HG03097 (cell line): ENCODE measurements around the gene NCOR1.
A peak's percentile ranks its signal among the peaks of the same experiment; 100 is the strongest.
"Not testable (repeated sequence)": the region's sequence is repeated elsewhere in the genome, so short reads cannot be mapped to it uniquely, and the experiment has no call there.

Source experiments
- ATAC-seq: cut with Tn5 transposase; IDR thresholded peaks from one replicate; pipeline ENCODE4 v1.9.1; 2021; ENCODE audit not compliant: unreplicated experiment, low FRiP score

Gene NCOR1

DNA sequence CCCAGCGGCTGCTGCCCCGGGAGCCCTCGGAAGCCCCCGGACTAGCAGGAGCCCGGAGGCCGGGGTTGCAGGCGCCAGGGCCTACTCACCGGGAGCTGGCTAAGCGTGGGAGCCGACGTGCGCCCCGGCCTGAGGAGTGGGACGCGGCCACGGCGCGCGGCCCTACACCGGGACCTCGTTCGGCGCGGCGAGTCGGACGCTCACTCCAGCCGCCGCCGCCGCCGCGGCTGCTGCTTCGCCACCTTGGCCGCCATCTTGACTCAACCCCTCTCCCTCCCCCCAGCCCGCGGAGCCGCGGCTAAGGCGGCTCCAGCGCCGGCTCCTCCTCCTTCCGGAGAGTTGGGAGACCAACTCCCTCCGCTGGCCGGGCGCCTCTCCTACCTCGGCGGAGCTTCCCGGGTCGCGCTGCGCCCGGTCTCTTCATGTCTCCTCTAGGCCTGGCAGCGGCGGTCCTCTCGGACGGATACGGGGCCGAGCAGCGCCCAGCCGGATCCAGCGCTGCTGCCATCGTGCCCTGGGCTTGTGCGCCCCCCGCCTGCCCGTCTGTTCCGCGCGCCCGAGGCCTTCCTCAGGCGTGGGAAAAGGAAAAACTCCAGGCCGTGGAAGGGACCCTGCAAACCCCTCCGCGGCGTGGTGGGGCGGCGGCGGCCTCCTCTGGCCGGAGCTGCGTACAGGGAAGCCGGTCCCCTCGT lies at the start of gene NCOR1:
NCOR1 (minus strand) TSS at position 262 of the 692 bp plus-strand sequence. CDS start 20,965 bp downstream, outside the sequence.
- peak; percentile 69 for ATAC-seq

DNA sequence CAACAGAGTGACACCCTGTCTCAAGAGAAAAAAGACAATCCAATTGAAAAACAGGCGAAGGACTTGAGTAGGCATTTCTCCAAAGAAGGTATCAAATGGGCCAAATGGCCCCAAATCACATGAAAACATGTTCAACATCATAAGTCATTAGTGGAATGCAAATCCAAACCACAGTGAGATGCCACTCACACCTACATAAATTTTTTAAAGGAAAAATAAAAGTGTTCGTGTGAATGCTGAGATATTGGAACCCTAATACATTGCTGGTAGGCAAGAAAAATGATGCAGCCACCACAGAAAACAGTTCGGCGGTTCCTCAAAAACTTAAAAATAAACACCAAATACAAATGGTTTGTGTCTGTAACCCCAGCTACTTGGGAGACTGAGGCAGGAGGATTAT lies 46.9 kb upstream of the NCOR1 start:
- ATAC-seq, result no peak

DNA sequence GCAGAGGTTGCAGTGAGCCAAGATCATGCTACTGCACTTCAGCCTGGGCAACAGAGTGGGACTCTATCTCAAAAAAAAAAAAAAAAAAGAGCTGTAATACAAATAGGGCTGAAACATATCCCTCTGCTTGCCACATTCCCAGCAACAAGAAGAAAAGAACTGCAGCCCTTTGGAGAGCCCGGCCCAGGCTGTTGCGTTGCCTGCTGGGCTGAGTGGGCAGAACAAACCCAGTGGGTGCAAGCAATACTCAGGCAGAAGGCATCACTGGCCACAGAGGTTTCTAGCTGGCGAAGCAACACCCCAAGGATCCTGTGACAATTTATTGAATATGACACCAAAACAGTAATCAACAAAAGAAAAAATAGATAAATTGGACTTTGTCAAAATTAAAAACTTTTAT lies 45.7 kb upstream of the NCOR1 start:
- no peak for ATAC-seq

DNA sequence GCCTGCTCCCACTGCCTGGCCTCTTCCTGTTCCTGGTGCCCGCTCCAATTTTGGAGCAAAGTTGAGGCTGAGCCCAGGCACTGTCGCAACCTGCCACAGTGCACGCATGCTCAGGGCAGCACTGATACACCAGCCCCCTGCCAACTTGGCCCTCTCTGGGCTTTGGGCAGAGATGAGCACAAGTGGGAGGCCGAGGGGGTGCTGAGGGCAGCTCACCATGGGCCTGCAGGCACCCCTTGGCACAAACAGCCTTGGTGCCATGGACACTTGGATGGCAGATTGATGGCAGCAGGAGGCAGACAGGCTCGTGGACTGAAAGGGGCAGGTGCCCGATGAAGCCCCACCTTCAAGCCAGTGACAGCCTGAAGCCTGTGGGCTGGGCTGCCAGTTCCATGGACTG lies 44.6 kb upstream of the NCOR1 start:
- ATAC-seq, result no peak

DNA sequence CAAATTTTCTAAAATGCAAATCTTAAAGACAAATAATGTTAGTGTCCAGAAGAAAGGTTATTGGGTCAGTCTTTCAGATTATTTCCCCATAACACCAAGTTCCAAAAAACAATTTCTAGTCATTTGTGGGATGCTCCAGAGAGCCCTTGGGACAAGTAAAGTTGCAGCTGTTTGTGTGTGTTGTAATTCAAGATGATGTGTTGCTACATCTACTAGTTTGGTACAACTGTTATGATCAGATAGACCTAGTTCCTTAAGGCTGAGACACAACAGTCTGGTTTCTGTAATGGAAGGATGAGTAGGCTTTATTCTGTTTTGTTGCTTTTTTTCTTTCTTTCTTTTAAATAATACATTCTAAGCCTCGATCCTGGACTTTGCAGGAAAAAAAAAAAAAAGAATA lies 43.6 kb upstream of the NCOR1 start:
- no peak for ATAC-seq

DNA sequence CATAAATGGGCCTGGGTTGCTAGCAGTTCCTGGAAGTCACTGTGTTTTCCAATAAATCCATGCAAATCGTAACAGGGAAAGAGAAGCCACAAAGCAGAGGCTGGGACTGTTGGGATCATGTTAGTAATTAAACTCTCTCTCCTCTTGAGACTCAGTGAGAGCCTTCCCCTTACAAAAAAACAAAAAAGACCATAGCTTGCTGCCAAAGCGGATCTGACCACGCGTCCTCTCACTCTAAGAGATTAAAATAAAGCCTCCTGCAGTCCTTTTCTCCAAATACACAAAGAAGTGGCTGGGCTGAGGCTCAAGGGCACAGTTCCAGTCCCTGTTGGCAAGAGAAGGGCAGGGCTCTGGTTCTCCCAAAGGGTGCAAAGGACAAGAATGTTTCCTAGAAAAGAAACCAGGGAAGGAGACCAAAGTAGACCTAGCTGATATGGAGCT lies 40.2 kb upstream of the NCOR1 start:
- ATAC-seq, result no peak

DNA sequence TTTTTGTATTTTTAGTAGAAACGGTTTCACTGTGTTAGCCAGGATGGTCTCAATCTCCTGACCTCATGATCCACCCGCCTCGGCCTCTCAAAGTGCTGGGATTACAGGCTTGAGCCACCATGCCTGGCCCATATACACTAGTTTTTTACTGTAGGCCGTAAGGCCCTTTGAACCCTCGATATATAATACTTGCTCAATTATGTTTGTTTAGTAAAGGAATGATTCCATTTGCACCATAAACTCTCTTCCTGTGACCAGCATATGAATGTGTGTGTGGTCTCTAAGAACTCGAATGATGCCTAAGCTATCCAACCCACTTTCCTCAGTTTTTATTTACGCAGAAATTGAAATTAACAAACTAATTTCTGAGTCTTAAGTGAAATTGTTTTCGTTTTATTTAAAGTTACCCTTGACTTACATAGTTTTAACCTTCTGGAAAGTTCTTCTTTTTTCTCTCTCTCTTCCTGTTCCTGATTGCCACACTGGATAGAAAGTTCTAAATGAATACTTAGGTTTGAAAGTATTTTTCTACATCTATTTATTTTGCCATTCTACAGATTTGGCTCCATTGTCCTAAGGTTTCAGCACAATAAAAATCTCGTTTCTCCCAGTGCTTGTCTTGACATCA lies 39.6 kb upstream of the NCOR1 start:
- no peak for ATAC-seq

DNA sequence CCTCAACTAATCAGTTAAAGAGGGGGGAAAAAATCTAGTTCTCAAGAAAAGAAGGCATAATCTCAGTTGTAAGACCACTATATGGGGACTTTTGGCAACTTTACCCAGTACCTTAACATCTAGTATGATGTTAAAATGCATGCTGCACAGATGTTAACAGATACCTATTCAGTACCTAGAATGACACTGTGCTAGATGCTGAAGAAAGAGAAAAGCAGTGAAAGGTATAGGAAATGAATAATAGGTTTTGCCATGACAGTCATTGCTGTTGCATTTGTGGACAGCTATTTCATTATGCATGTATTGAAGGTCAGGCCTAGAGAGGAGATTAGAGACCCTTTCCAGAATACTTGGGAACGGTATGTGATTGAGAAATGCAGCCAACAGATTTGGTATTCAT lies 36.2 kb upstream of the NCOR1 start:
- ATAC-seq, result no peak

DNA sequence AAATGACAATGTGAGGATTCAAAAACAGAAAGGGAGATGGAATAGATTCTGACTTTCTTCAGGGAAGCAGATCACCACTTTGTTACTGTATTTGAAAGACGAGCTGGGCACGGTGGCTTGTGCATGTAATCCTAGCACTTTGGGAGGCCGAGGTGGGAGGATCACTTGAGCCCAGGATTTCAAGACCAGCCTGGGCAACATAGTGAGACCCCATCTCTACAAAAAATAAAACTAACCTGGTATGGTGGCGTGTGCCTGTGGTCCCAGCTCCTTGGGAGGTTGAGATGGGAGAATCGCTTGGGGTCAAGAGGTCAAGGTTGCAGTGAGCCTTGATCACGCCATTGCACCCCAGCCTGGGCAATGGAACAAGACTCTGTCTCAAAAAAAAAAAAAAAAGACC lies 35.7 kb upstream of the NCOR1 start:
- ATAC-seq, result no peak

DNA sequence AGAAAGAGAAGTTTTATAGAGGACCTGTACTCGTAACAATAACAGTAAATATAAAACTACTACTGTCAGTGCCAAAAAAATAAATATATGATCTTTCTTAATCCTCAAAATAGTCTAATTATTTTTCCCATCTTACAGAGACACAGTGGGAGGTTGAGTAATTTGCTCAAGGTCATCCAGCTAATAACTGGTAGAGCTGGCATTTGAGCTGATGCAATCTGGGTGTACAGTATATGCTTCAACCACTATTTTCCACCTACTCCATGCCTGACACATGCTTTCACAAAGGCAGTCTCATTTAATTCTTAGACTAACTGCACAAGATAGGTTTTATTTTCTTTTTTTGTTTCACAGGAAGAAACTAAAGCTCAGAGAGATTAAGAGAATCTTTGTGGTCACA lies 35.3 kb upstream of the NCOR1 start:
- ATAC-seq, result no peak

DNA sequence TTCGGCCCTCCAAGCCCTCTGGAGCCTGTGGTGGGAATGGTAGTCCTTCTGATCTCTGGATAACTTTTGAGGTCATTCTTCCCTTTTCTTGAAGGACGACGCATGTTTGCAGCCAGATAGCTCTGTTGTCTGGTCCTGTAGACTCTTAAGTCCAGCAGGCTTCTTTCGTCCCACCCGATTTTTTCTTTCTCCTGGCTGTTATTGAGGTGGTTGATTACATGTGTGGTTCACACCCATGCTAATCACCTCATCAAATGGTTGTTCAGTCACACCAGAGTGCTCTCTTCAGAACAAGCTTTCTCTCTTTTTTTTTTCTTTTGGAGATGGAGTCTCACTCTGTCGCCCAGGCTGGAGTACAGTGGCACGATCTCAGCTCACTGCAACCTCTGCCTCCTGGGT lies 32.3 kb upstream of the NCOR1 start:
- ATAC-seq, result no peak

DNA sequence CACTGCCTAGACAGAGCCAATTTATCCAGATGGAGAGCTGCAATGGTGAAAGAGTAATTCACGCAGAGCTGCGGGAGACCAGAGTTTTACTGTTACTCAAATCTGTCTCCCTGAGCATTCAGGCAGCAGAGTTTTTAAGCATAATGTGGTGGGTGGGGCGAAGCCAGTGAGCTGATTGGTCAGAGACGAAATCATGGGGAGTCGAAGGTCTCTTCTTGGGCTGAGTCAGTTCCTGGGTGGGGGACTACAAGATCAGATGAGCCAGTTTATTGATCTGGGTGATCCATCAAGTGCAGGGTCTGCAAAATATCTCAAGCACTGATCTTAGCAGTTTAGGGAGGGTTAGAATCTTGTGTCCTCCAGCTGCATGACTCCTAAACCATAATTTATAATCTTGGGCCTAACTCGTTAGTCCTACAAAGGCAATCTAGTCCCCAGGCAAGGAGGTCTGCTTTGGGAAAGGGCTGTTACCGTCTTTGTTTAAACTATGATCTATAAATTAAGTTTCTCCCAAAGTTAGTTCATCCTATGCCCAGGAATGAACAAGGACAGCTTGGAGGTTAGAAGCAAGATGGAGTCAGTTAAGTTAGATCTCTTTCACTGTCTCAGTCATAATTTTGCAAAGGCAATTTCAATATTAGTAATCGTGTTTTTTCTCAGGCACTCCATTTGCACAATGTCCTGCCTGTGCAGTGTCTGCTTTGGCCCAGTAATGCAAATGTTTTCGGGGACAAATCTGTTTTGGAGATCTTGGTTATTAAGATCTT lies 28.6 kb upstream of the NCOR1 start:
- no peak for ATAC-seq

DNA sequence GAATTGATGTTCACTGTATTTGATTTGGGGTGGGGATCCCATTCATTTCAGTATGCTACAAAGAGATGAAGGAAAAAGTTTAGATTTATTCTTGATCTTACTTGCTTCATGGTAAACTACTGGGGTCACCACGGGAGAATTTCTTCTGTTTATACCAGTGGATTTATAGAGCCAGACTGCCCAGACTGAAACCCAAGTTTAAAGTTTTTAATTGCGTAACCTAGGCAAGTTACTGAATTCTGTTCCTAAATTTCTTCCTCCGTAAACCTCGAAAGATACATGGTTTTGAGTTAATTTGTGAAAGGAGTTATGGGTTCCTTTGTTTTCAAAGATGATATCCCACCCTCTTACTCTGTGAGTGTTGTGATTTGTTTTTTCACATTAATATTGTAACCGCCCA lies 28.1 kb upstream of the NCOR1 start:
- no peak for ATAC-seq

DNA sequence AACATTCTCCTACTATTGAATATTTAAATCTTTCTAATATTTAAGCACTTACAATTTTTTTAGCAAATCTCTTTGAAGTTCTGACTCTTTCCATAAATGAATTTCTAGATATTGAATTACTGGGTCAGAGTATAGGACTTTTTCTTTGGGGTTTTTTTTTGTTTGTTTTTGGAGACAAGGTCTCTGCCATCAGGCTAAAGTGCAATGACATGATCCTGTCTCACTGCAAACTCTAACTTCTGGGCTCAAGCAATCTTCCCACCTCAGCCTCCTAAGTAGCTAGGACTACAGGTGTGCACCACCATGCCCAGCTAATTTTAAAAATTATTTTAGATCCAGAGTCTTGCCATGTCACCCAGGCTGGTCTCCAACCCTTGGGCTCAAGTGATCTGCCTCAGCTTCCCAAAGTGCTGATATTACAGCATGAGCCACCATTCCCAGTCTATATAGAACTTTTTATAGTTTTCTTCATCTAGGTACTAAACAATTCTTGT lies 26.6 kb upstream of the NCOR1 start:
- no peak for ATAC-seq

DNA sequence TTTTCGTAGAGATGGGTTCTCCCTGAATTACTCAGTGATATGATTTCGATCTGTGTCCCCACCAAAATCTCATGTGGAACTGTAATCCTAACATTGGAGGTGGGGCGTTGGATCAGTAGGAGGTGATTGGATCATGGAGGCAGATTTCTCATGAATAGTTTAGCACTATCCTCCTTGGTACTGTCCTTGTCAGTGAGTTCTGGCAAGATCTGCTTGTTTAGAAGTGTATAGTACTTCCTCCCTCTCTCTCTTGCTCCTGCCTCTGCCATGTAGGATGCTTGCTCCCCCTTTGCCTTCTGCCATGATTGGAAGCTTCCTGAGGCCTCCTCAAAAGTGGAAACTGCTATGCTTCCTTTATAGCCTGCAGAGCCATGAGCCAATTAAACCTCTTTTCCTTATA lies 24.6 kb upstream of the NCOR1 start:
- ATAC-seq, result no peak

DNA sequence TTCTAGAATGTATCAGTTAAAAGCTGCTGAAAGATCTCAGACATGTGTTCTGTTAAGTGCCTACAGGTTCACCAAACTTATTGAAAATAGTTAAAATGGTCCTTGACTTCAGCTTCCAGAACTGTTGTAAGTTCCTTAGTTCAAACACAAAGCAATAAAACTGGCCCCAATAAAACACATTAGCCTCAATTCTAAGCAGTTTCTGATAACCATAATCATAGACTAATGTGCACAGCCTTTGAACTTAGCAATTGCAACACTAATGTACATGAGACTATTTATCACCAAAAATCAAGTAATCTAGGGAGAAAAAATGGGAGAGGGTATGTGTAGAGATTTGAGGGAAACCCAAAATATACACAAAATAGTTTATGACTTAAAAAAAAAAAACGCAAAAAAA lies 17.1 kb upstream of the NCOR1 start:
- no peak for ATAC-seq

DNA sequence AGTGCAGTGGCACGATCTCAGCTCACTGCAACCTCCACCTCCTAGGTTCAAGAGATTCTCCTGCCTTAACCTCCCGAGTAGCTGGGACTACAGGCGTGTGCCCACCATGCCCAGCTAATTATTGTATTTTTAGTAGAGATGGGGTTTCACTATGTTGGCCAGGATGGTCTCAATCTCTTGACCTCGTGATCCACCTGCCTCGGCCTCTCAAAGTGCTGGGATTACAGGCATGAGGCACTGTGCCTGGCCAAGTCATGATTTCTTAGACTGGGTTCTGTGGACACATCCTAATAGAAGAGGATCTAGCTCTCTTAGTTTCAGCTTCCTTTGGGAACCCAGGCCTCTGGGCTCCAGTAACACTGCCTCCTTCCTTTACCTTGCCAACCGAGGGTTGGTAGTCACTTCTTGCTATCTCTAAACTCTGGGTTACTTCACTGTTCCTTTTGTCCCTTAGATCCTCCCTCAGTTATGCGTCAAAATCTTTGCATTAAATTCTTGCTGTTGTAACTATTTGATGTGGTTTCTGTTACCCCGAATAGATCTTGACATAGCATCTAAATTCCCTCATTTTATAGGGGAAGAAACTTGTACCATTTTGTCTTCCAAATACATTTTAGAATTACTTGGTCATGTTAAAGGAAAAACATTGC lies 14.7 kb upstream of the NCOR1 start:
- not testable (repeated sequence) for ATAC-seq

DNA sequence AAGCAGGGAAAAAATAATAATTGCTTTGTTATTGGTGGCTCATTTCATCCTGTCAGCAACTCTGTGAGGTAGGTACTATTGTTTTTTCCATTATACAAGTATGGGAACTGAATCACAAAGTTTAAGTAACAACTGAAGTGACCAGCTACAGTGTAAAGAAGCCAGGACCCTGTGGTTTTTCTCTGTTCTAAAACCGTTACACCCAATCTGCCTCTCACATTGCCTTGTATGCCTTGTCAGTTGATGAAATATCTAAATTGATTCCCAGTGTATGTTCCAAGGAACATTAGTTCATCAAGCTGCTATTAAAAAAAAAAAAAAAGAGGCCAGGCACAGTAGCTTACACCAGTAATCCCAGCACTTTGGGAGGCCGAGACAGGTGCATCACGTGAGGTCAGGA lies 7.1 kb upstream of the NCOR1 start:
- no peak for ATAC-seq

DNA sequence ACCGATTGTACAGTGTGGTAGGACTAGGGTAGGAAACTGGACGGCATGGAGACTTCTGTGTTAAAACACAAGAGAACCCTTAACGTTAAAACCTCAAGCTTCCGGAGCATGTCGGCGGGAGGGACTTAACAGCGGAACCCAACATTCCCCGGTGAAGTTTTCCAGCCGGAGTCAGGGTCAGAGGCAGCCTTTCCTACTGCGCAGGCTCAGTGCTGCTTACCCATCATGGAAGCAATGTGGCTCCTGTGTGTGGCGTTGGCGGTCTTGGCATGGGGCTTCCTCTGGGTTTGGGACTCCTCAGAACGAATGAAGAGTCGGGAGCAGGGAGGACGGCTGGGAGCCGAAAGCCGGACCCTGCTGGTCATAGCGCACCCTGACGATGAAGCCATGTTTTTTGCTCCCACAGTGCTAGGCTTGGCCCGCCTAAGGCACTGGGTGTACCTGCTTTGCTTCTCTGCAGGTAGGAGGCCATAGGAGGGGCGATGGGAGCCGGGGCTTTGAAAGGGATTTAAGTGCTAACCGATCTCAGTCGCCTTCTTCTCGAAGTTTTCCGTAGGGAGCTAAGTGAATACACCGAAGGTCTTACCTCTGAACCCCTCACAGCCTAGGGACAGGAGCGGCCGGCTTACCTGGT lies 1.8 kb upstream of the NCOR1 start, which contains the start of gene PIGL:
PIGL (plus strand) TSS at position 209 of the 634 bp plus-strand sequence; CDS start at position 226, 17 bp downstream.
- peak; percentile 36 for ATAC-seq

DNA sequence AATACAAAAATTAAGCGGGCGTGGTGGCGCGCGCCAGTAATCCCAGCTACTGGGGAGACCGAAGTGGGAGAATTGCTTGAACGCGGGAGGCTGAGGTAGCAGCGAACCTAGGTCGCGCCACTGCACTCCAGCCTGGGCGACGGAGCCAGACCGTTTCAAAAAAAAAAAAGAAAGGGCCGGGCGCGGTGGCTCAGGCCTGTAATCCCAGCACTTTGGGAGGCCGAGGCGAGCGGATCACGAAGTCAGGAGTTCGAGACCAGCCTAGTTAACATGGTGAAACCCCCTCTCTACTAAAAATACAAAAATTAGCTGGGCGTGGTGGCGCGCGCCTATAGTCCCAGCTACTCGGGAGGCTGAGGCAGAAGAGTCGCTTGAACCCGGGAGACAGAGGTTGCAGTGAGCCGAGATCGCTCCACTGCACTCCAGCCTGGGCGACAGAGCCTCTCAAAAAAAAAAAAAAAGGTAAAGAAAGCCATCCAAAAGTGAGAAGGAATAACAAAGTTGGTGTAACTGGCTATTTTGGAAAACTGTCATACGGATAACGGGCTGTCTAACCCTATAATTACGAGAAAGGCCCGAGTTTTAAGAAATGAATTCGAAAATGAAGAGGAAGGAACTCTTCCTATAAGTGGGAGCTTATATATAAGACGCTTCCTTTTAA lies 1.1 kb upstream of the NCOR1 start:
- not testable (repeated sequence) for ATAC-seq
